Keratinocyte (primary cell): ENCODE data around the gene GPR157.

Experiments used
- EZH2 ChIP-seq: IDR thresholded peaks from one replicate; pipeline ENCODE4 v1.6.1; 2012; ENCODE audit warnings: inconsistent platforms, mild to moderate bottlenecking, low read length, moderate library complexity
- TF ChIP-seq, protein P1 (sequence below), 3 experiments: IDR thresholded peaks in 1 of 3; conservative IDR thresholded peaks in 1 of 3; optimal IDR thresholded peaks in 1 of 3; 2 replicates in 2 of 3; 3 replicates in 1 of 3; pipeline versions ENCODE3 to v1.5.1; 2011; ENCODE audit warnings: low read length in 3 of 3, mild to moderate bottlenecking in 3 of 3, moderate library complexity in 2 of 3, control low read depth in 1 of 3, inconsistent platforms in 1 of 3; ENCODE audit not compliant: insufficient read depth in 2 of 3; ENCODE audit errors: extremely low read depth in 1 of 3

- TF ChIP-seq, protein P1, sequence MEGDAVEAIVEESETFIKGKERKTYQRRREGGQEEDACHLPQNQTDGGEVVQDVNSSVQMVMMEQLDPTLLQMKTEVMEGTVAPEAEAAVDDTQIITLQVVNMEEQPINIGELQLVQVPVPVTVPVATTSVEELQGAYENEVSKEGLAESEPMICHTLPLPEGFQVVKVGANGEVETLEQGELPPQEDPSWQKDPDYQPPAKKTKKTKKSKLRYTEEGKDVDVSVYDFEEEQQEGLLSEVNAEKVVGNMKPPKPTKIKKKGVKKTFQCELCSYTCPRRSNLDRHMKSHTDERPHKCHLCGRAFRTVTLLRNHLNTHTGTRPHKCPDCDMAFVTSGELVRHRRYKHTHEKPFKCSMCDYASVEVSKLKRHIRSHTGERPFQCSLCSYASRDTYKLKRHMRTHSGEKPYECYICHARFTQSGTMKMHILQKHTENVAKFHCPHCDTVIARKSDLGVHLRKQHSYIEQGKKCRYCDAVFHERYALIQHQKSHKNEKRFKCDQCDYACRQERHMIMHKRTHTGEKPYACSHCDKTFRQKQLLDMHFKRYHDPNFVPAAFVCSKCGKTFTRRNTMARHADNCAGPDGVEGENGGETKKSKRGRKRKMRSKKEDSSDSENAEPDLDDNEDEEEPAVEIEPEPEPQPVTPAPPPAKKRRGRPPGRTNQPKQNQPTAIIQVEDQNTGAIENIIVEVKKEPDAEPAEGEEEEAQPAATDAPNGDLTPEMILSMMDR (optimal IDR thresholded peaks at IDR 0.05 in 1 of 3, IDR thresholded peaks at IDR 0.05 in 1 of 3, conservative IDR thresholded peaks at IDR 0.05 in 1 of 3; ENCODE audit: extremely low read depth in 1 of 3, insufficient read depth in 2 of 3, low read length in 3 of 3) = no peak
- TF ChIP-seq EZH2 = no peak
These were observed 59.9 kb downstream of the GPR157 start for GRCh38 chr1:9068981-9069325.
